Measurements from ENCODE around the gene FBXW8.

DNA sequence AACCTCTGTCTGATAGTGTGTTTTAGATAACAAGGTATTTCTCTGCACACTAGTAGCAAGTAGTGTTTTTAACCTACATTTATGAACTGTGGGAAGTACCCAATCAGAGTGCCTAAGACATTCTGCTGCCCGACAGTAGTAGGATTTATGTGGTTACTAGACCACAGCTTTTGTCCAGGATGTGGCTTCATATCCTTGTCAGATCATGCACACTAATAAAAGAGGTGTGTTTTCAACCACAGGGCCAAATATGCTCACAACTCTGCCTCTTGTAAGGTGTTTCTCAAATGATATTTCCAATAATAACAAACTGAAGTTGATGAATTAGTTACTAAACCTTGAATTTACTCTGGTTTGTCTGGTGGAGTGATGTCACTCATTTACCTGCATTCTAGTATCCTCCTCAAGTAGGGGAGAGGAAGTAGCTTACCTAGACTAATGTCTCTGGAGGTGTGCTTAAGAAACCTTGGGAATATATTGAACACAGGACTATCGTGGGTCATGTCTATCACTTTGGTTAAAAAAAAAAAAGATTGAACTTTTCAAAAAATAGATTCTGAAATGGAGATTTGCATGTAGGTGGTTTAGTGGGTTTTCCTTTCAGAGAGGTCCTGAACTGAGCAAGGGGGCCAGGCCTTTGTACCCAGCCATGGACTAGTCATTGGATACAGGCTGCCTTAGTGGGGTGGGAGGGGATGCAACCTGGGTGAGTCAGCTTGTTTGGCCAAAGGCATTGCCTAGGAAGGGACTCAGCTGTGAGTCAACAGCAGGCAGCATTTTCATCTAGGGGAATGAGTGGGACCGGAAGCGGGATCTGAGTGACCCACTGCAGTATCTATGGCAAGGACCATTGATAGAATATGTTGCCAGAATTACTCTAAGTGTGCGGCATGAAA lies 14.1 kb downstream of the FBXW8 start:
- TF ChIP-seq POLR2A (IDR thresholded peaks at IDR 0.05; ENCODE audit: low read length) (no peak), EP300 (IDR thresholded peaks at IDR 0.05) (no peak)
- TF ChIP-seq, protein P1, sequence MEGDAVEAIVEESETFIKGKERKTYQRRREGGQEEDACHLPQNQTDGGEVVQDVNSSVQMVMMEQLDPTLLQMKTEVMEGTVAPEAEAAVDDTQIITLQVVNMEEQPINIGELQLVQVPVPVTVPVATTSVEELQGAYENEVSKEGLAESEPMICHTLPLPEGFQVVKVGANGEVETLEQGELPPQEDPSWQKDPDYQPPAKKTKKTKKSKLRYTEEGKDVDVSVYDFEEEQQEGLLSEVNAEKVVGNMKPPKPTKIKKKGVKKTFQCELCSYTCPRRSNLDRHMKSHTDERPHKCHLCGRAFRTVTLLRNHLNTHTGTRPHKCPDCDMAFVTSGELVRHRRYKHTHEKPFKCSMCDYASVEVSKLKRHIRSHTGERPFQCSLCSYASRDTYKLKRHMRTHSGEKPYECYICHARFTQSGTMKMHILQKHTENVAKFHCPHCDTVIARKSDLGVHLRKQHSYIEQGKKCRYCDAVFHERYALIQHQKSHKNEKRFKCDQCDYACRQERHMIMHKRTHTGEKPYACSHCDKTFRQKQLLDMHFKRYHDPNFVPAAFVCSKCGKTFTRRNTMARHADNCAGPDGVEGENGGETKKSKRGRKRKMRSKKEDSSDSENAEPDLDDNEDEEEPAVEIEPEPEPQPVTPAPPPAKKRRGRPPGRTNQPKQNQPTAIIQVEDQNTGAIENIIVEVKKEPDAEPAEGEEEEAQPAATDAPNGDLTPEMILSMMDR (IDR thresholded peaks at IDR 0.05), result no peak
